Stimulated activated naive CD8-positive, alpha-beta T cell treated with anti-CD3 and anti-CD28 coated beads, Interleukin-15, Interleukin-2, amounts not matched to agents 100 U/mL and 50 U/mL, for 24 hours (primary cell): Measurements from ENCODE around the gene NIBAN1.
"Not testable (repeated sequence)": the region's sequence is repeated elsewhere in the genome, so short reads cannot be mapped to it uniquely, and the experiment has no call there.

Experiments used
- ATAC-seq: fragments of 150-1000 bp; cut with Tn5 transposase; one replicate; pipeline ENCODE4 v1.10.0; 2021
- DNase-seq: peaks from one replicate; pipeline ENCODE4 v3.0.0; 2021

NIBAN1 gene

DNA sequence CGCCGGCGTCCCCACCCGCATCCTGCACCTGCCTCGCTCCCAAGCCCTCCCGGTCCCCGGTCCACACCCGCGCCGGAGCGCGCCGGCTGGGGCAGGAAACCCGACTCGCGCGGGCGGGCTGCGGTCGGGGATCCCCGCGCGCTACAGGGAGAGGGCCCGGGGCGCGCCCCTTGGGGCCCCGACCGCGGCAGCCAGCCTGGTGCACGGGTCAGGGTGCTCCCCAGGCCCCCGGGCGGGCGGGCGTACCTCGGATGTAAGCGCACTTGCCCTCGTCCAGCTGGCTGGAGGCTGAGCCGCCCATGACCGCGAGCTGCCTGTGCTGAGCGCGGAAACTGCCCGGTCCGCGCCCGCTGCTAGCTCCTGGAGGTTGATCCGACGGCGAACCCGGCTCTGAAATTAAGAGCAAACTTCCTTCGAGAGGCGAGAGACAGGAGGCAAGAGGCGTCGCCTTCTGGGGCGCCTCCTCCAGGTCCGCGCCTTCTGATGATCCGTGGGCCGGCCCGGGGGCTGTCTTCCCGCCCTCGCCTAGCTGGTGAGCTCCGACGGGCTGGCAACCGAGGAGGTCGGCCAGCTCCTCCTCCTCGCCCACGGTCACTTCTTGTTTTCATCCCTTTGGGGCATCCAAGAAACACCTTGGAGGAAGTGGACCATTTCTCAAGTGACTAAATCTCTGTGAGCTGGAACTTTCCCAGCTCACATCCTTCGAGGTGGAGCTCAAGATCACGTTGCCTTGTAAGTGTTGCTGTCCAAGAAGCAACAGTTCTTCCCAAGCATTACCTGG lies at the start of gene NIBAN1:
Gene NIBAN1 (minus strand): TSS at position 453 of the 781 bp plus-strand sequence. CDS start 152 bp downstream, at position 301.
- DNase-seq (peak; percentile 79), ATAC-seq (peak; percentile 81)

DNA sequence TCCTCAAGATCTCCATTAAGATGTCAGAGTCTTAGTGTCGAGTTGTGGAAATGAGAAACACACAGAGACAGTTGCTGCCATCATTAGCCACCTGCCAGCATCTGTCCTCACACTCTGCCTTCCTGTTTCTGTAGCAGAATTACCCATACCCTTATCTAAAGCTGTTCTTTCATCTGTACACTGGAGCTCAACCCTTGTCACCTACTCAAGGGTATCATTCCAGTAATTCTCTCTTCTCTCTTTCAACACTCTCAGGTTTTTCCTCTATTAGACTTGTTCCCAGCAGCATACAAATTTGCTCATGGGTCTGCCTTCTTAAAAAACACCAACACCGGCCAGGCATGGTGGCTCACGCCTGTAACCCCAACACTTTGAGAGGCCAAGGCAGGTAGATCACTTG lies 43.7 kb upstream of the NIBAN1 start:
- ATAC-seq (no peak), DNase-seq (no peak)

GRCh38 chr1:185017338-185017737 lies 43.0 kb upstream of the NIBAN1 start:
- ATAC-seq (no peak), DNase-seq (no peak)

DNA sequence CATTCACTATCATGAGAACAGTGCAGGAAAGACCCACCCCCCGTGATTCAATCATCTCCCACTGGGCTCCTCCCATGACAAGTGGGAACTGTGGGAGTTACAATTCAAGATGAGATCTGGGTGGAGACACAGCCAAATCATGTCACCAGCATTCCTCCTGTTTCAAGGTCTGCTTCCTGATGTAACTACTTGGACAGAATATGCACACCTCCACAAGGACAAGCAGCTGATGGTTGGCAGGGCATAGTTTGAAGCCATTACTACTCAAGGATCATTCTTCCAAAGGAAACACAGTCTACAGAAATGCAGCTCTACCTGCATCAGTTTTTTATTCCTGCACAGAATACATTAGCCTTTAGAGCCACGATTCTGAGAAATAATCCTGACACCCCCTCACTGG lies 42.6 kb upstream of the NIBAN1 start:
- DNase-seq (no peak), ATAC-seq (no peak)

DNA sequence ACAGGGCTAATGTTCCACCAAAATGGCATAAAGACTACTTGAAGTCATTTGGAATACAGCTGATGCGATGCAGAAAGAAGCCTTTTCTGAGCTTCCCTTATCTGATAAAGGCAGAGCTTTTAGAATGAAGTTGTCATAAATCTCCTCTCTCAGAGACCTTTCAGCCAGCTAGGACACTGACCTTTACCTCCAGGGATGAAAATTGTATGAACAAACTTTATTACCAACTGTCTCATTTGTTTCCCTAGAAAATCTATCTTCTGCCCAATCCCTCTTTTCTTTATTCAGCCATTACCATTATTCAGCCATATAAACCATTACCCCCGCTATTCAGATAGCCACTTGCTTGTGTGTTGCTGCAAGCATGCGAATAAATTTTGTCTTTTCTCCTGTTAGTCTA lies 41.3 kb upstream of the NIBAN1 start:
- ATAC-seq (no peak), DNase-seq (no peak)

GRCh38 chr1:185014941-185015340 lies 40.6 kb upstream of the NIBAN1 start:
- ATAC-seq (no peak), DNase-seq (no peak)

GRCh38 chr1:185010361-185010760 lies 36.1 kb upstream of the NIBAN1 start:
- no peak for DNase-seq

DNA sequence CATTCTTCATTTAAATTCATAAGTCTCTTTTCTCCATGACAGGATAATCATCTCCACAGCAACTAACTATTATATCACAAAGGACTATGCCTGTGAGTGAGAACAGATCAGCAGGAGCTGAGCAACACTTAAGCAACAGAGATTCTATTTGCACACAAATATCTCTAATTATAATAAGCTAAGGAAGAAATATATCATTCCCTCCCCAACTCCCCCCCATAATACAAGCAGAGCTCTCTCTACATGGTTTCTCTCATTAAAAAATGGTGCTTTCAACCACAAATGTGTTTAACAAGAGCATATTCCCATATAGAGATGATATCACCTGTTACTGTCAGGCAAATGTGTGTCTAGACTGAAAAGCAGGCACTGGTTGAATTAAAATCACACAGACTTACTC lies 34.5 kb upstream of the NIBAN1 start:
- no peak for ATAC-seq
- DNase-seq: no peak

More at GRCh38 chr1:185010361-185010760, 36.1 kb upstream of the NIBAN1 start:
- no peak for ATAC-seq

DNA sequence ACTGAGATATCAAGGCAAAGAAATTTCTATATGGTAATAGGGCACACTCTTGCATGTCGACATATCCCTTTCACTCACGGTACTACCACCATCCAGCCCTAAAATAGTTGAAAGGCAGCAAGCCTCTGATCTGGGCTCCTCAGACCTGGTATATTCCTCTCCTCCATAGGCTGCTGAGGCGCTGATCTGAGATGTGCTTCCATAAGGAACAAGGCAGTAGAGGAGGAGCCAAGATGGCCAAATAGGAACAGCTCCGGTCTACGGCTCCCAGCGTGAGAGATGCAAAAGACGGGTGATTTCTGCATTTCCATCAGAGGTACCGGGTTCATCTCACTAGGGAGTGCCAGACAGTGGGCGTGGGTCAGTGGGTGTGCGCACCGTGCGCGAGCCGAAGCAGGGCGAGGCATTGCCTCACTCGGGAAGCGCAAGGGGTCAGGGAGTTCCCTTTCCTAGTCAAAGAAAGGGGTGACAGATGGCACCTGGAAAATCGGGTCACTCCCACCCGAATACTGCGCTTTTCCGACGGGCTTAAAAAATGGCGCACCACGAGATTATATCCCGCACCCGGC lies 27.1 kb upstream of the NIBAN1 start:
- not testable (repeated sequence) for ATAC-seq, DNase-seq

DNA sequence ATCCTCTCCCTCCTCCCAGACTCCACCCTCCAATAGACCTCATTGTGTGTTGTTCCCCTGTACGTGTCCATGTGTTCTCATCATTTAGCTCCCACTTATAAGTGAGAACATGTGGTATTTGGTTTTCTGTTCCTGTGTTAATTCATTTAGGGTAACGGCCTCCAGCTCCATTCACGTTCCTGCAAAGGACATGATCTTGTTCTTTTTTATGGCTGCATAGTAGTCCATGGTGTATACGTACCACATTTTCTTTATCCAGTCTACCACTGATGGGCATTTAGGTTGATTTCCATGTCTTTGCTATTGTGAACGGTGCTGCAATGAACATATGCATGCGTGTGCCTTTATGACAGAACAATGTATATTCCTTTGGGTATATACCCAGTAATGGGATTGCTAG lies 25.7 kb upstream of the NIBAN1 start:
- ATAC-seq, DNase-seq: not testable (repeated sequence)

DNA sequence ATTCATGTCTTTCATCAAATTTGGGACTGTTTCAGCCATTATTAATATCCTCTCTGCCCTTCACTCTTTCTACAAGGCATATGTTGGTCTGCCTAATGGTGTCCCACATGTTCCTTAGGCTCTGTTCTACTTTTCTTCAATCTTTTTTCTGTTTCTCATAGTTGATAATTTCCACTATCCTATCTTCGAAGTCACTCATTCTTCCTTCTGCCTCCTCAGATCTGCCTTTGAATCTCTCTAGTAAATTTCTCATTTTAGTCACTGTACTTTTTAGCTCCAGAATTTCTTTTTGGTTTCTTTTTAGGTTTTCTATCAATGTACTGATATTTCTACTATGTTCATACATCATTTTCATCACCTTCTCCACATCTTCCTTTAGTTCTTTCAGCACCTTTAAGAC lies 20.0 kb upstream of the NIBAN1 start:
- no peak for DNase-seq
- no peak for ATAC-seq

DNA sequence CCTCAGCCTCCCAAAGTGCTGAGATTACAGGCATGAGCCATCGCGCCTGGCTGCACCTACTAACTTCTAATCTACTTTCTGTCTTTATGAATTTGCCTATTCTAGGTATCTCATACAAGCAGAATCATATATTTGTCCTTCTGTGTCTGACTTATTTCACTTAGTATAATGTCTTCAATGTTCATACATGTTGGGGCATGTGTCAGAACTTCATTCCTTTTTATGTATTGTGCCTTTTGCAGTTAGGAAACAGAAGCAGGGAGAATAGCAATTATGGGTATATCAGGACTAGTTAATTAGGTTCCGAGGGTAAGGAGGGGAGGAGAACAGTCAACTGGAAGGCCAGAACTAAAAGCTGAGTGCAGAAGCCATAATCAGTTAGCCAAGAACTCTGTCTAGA lies 18.0 kb upstream of the NIBAN1 start:
- DNase-seq: no peak
- no peak for ATAC-seq

- DNase-seq (no peak), ATAC-seq (no peak)
These were observed 15.9 kb upstream of the NIBAN1 start for GRCh38 chr1:184990204-184990603.

DNA sequence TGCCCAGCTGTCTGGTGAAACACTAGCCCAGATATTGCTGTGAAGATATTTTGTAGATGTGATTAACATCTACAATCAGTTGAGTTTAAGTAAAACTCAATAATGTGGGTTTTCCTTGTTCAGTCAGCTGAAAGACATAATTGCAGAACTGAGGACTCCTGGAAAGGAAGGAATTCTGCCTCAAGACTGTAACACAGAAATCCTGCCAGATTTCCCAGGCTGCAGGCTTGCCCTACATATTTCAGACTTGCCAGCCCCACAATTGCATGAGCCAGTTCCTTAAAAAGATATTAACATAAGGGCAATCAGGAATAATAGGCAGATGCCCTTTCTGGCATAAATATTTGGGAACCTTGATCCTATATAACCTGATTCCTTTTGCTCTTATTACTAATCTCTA lies 14.2 kb upstream of the NIBAN1 start:
- DNase-seq (no peak), ATAC-seq (no peak)

DNA sequence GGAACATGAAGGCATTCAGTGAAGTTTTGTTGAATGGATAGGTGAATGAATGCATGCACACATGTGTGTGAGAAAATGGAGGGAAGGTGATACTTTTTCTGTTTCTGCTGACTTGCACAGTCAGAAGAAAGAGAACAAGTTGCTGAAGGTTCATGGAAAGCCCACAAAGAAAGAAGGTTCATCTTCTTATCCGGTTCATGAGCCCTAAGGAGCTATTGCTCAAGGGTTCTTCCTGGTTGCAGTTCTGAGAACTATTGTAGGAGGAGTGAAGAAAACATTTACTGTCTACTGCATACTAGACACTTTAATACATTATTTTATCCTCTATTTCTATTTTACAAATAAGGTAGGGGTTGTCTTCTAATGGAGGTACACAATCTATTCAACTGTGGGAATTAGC lies 13.4 kb upstream of the NIBAN1 start:
- no peak for DNase-seq
- ATAC-seq: no peak

- no peak for ATAC-seq
- DNase-seq: no peak
These were observed 11.9 kb upstream of the NIBAN1 start for GRCh38 chr1:184986250-184986649.

DNA sequence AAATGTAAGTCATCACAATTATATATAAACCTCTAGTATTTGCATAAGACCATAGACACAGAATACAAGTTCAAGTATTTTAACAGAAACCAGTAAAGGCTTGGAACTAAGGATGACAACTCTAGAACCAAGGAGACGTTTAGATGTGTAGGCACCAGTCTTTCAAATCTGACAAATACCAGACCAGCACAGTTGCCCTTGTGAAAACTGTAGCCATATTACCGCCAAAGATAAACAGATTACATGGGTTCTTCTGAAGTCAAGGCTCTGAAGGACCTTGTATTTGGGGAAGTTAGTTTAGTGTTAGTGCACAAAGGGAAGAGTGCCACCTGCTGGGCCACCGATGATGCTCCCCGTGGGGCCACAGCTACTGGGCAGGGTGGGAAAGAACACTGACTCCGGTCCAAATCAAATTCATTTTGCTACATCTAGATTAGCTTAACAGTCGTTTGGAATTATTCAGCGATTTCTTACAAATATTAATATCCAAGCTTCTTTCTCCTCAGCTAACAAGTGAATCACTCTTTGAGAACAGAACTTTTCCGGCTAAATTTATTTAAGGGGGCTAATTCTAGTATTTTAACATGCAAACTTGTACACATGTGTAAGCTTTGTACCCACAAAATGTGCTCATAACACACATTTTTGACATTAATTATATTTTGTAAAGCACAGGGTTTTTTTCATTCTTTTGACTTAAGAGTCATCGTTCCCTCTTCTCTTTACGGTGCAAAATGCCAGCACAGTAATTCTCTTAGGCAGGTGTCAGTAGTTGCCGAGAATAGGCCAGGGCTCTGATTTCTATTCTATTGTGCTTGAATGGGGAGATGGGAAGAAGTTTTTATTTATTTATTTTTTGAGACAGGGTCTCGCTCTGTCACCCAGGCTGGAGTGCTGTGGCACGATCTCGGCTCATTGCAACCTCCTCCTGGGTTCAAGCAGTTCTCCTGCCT lies 8.0 kb upstream of the NIBAN1 start:
- ATAC-seq: peak; percentile 98
- DNase-seq: peak; percentile 80

DNA sequence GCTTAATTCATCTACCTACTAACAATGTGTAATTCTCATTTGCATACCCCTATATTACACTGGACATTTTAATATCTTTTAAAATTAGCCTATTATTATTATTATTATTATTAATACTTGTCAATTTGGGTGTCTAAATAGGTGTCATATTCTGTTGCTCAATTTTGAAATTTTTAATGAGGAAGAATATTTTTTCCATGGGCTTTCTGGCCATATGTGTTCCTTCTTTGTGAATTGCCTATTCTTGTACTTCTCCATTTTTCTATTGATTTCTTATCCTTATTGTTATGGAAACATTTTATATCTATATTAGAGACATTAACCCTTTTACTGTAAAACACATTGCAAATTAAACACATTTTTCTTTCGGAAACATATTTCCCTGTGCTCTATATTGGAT lies 6.4 kb upstream of the NIBAN1 start:
- ATAC-seq: no peak
- DNase-seq: no peak

DNA sequence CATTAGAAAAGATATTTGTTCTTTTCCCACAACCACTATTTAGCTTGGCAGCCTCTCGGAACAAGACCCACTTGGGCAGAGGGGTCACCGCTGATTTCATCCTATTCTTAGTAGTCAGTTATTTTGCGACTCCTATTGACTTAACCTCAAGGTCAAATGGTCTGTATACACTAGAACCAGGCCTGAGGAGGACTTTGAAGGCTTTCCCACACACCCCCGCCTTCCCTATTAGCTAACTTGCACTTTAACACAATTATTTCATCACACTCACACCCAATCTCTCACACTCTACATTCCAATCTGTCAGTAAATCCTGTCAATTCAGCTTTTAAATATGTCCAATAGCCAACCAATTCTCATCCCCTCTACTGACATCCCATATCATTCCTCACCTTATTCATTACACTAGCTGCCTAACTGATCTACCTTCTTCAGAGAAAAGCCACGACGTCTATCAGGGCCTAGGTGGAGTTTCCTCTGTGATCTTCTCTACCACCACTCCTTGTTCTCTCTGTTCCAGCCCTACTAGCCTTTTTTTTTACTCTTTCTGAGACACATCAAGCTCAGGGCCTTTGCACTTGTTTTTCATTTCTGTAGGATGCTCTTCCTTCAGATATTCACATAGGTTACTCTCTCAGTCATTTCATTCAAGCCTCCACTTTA lies 1.0 kb upstream of the NIBAN1 start:
- no peak for ATAC-seq
- DNase-seq: no peak

GRCh38 chr1:184974837-184975115 lies 468 bp upstream of the NIBAN1 start:
- DNase-seq (no peak), ATAC-seq (no peak)

DNA sequence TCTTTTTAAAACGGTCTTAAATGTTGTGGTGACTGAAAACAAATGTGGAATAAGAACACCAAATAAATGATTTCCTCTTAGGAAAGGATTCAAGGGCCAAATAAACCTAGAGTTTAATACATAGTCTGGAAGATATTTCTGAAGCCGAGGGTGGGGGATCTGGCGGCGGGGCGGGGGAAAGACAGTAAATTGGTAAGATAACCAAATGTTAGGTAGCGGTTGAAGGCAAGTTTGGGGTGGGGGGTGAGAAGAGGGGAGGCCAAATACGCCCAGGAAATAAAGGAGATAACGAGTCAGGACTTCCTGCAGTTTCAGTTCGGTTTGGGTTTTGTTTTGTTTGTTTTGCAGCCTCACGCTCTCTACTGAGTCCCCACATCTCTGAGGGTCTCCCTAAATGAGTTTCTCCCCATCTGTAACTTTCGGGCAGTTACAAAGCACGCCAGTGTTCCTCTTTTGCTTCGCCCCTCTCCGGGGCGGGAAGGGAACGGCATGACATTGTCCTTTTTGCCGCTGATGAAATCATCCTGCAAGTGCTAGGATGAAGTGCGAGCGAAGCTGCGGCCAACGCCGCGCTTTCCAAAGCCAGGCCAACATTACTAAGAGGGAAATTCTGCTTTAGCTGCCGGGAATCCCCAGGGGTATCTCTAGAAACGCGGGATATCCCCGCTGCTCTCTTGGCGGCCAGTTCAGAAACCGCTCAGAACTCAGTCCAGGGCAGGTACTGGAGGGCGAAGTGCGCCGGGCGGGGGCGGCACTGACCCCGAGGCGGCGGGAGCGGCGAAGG lies 844 bp downstream of the NIBAN1 start:
- ATAC-seq: peak; percentile 81
- DNase-seq: peak; percentile 74
